ENCODE measurements around the gene CYP2W1. TPM values are rescaled to one million over a fixed set of nuclear protein-coding genes. Genes with fewer than 3 reads are reported as not detected.

CYP2W1 gene
- total RNA-seq, 1 experiment from 2014 or later = not detected

DNA sequence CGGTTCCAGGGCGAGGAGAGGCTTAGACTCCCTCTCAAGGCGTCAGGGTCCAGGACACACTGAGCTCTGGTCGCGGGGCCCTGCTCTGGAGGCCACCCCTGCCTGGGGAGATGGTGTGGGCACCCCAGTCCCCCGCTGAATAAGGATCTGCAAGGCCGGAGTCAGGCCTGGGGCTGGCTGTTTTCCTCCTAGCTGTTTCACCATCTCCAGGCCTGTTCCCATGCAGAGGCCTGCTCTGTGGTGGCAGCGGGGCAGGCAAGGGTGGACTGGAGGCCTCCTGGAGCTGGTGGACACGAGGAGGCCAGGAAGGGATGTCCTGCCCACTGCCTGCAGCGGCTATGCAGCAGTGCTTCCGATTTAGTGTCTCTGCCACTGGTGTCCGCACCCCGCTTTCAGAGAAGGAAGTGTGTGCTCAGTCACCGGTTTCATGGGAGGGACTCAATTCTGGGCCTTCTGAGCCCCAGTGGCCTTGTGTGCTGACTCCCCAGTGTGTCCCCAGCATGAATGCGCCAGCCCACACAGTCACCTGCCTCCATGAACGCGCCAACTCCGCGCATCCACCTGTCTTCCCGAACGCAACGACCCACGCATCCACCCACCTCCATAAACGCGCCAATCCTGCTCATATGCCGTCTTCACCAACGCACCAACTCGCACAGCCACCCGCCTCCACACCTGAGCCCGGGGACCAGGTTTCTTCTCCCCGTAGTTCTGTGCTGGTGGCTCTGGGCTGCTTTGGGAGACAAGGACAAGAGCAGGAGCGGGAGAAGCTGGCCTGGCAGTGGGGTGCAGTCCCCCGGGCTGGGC is 46.9 kb downstream of the CYP2W1 start:
- Mint-ChIP-seq H3K9me3 (ENCODE audit: unreplicated experiment) (no peaks in the 10 kb centered on the region), H3K36me3 (ENCODE audit: insufficient read depth, unreplicated experiment) (peaks cover 9% of the 10 kb centered on the region), H3K27me3 (ENCODE audit: insufficient read depth, unreplicated experiment) (no peaks in the 10 kb centered on the region), H3K4me1 (ENCODE audit: insufficient read depth, unreplicated experiment) (peaks cover 17% of the 10 kb centered on the region), H3K27ac (ENCODE audit: low read depth, unreplicated experiment) (no peak overlapping the region), H3K4me3 (ENCODE audit: unreplicated experiment) (peak overlapping the region; percentile 19)
- intact Hi-C loops (cut with micrococcal nuclease) = loop anchor here (2.0 kb wide), 1 partner anchor 15 kb away; the partner anchor contains the start of gene GPR146
- BruUV-seq (replicated peaks) = no TSS peak
- DNase-seq (ENCODE audit: unreplicated experiment) = no peak
- CTCF ChIA-PET = interaction anchor here (0.7 to 1.2 kb wide), 3 partner anchors 31 to 120 kb away, joined by 3 to 5 read pairs (median 4); no protein-coding TSS in a partner anchor
- POLR2A ChIA-PET = interaction anchor here (1.0 to 1.3 kb wide), 3 partner anchors 11 to 36 kb away, joined by 3 to 6 read pairs (median 4); no protein-coding TSS in a partner anchor
- TF ChIP-seq, protein P1, sequence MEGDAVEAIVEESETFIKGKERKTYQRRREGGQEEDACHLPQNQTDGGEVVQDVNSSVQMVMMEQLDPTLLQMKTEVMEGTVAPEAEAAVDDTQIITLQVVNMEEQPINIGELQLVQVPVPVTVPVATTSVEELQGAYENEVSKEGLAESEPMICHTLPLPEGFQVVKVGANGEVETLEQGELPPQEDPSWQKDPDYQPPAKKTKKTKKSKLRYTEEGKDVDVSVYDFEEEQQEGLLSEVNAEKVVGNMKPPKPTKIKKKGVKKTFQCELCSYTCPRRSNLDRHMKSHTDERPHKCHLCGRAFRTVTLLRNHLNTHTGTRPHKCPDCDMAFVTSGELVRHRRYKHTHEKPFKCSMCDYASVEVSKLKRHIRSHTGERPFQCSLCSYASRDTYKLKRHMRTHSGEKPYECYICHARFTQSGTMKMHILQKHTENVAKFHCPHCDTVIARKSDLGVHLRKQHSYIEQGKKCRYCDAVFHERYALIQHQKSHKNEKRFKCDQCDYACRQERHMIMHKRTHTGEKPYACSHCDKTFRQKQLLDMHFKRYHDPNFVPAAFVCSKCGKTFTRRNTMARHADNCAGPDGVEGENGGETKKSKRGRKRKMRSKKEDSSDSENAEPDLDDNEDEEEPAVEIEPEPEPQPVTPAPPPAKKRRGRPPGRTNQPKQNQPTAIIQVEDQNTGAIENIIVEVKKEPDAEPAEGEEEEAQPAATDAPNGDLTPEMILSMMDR (IDR thresholded peaks at IDR 0.05; ENCODE audit: unreplicated experiment) = no peak

DNA sequence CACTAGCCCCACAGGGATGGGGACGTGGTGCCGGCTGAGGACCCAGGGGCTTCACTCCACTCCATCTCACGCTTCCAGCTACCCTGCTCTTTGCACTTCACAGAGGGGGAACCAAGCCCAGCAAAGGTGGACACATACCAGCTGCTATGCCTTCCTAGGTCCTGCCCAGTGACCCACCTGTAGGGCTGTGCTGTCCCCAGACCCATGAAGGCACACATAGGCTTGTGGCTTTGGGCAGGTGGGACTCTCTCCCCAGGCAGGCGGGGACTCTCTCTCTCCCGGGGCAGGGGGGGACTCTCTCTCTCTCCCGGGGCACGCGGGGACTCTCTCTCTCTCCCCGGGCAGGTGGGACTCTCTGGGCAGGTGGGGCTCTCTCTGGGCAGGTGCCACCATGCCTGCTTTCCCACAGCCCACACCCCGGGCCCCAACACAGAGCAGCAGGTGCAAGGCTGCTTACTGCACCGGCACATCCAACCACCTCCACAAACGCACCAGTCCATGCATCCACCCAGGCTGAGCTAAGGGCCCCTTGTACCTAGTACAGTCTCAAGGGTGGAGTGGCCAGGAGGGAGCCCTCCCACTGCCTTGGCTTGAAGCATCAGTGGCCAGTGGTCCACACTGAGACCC is 47.6 kb downstream of the CYP2W1 start:
- Mint-ChIP-seq H3K27ac (ENCODE audit: low read depth, unreplicated experiment) (peak overlapping the region; percentile 49), H3K4me3 (ENCODE audit: unreplicated experiment) (peak overlapping the region; percentile 19), H3K4me1 (ENCODE audit: insufficient read depth, unreplicated experiment) (peaks cover 17% of the 10 kb centered on the region), H3K36me3 (ENCODE audit: insufficient read depth, unreplicated experiment) (peaks cover 9% of the 10 kb centered on the region), H3K9me3 (ENCODE audit: unreplicated experiment) (no peaks in the 10 kb centered on the region), H3K27me3 (ENCODE audit: insufficient read depth, unreplicated experiment) (no peaks in the 10 kb centered on the region)
- TF ChIP-seq, protein P1 (IDR thresholded peaks at IDR 0.05; ENCODE audit: unreplicated experiment) = no peak
- ChIA-PET POLR2A (no interaction called here), CTCF (no interaction called here)
- BruUV-seq (replicated peaks) = no TSS peak
- DNase-seq (ENCODE audit: unreplicated experiment) = no peak
- intact Hi-C loops (cut with micrococcal nuclease) = no loop called here

DNA sequence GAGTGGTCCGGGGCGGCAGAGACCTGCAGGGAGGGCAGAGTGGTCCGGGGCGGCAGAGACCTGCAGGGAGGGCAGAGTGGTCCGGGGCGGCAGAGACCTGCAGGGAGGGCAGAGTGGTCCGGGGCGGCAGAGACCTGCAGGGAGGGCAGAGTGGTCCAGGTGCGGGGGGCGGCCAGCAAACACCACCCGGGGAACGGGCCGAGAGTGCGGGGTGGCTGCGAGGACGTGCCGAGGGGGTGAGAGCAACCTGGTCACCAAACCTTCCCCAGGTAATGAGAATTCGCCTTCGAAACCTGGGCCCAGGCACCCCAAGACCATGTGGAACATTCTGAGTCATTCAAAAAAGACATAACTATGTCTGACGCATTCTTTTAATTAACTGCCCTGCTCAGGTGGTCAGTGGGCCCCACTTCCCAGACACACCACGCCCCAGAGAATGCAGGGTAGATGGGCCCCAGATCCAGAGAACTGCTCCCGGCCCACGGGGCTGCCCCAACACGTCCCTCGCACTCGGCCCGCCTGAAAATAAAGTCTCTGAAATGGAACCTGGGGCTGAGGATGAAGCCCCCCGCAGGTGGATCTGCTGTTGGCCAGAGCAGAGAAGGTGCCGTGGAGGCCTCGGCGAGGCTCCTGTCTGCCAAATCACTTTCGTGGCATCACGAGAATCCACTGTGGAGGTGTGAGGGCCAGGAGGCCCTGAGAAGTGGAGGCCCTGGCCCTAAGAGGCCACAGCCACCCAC is 48.9 kb downstream of the CYP2W1 start:
- POLR2A ChIA-PET = no interaction called here
- no peaks in the 10 kb centered on the region for H3K36me3 Mint-ChIP-seq (ENCODE audit: insufficient read depth, unreplicated experiment)

More for the DNA sequence above, 48.9 kb downstream of the CYP2W1 start:
- intact Hi-C loops (cut with micrococcal nuclease) = no loop called here
- Mint-ChIP-seq H3K4me3 (ENCODE audit: unreplicated experiment) (no peak overlapping the region), H3K9me3 (ENCODE audit: unreplicated experiment) (no peaks in the 10 kb centered on the region), H3K27ac (ENCODE audit: low read depth, unreplicated experiment) (no peak overlapping the region), H3K27me3 (ENCODE audit: insufficient read depth, unreplicated experiment) (no peaks in the 10 kb centered on the region), H3K4me1 (ENCODE audit: insufficient read depth, unreplicated experiment) (peaks cover 11% of the 10 kb centered on the region)
- CTCF ChIA-PET = no interaction called here
- DNase-seq (ENCODE audit: unreplicated experiment) = no peak
- no TSS peak for BruUV-seq (replicated peaks)
- TF ChIP-seq, protein P1 (IDR thresholded peaks at IDR 0.05; ENCODE audit: unreplicated experiment) = no peak
